BJ (cell line): ENCODE measurements around the gene RPS8. TPM values are rescaled to one million over a fixed set of nuclear protein-coding genes. Genes with fewer than 3 reads are reported as not detected.

ENCODE experiments used
- CTCF ChIA-PET: fragments of 350-600 bp; formaldehyde crosslinking; extraction: SDS; loops from one replicate; lab custom pipeline; 2021; ENCODE audit warnings: antibody characterized with exemption, inconsistent platforms; lab: Yijun Ruan, JAX
- POLR2A ChIA-PET: fragments of 300-600 bp; sonication (Branson Sonifier 250); formaldehyde crosslinking; extraction: SDS; loops from one replicate; lab custom pipeline; 2021; ENCODE audit warnings: antibody characterized with exemption; lab: Charles Lee
- DNase-seq: peaks from one replicate; pipeline ENCODE4 v3.0.0-alpha.2; 2011; ENCODE audit warnings: low read depth
- H3K27me3 ChIP-seq: 2 replicates; pipeline ENCODE4 v1.6.0; 2011; ENCODE audit warnings: low read length; ENCODE audit not compliant: control insufficient read depth, insufficient read depth
- H3K36me3 ChIP-seq: 2 replicates; pipeline ENCODE4 v1.5.1; 2011; ENCODE audit warnings: low read length; ENCODE audit not compliant: control insufficient read depth, insufficient read depth
- H3K4me3 ChIP-seq: 2 replicates; pipeline ENCODE4 v1.5.1; 2011; ENCODE audit warnings: low read depth, mild to moderate bottlenecking, control low read depth, low read length
- CTCF ChIP-seq: IDR thresholded peaks from 2 replicates; pipeline ENCODE4 v1.5.1; 2011; ENCODE audit warnings: low read depth, mild to moderate bottlenecking, control low read depth, inconsistent platforms, low read length, moderate library complexity; ENCODE audit not compliant: insufficient read depth
- polyA plus RNA-seq: library from polyadenylated mRNA; depleted of rRNA; stranded (reverse); fragments of >200 nt; gene quantifications from 2 replicates; pipeline ENCODE4 v1.2.3, GENCODE V29; 2011

RPS8 gene
- polyA plus RNA-seq, 1 experiment: 3,306 TPM

- POLR2A ChIA-PET: no interaction called here
- DNase-seq: no peak
- Histone ChIP-seq H3K36me3 (peaks cover 17% of the 10 kb centered on the region), H3K4me3 (no peak overlapping the region), H3K27me3 (no peaks in the 10 kb centered on the region)
- CTCF ChIA-PET: interaction anchor here (0.8 to 2.1 kb wide), 9 partner anchors 8 to 216 kb away, joined by 3 to 9 read pairs (median 5); partner anchors contain the start of genes BTBD19 and UROD
- TF ChIP-seq CTCF: no peak
These were observed 23.4 kb downstream of the RPS8 start for GRCh38 chr1:44798481-44799365.

- Histone ChIP-seq H3K36me3 (peaks cover 26% of the 10 kb centered on the region), H3K27me3 (no peaks in the 10 kb centered on the region), H3K4me3 (peak within 1 kb of the TSS; percentile 77)
- ChIA-PET POLR2A (interaction anchor here (0.5 to 1.5 kb wide), 9 partner anchors 9 to 477 kb away, joined by 3 to 12 read pairs (median 4); partner anchors contain the start of genes RPS8 and UROD), CTCF (interaction anchor here (0.7 to 1.9 kb wide), 20 partner anchors 9 to 319 kb away, joined by 3 to 15 read pairs (median 3); partner anchors contain the start of genes BEST4, BTBD19, RNU5D-1 and RPS8)
- DNase-seq: peak; percentile 85
- TF ChIP-seq CTCF: peak; percentile 99
These were observed 24.6 kb downstream of the RPS8 start, which contains the start of gene PLK3 for GRCh38 chr1:44799770-44800584. Gene PLK3 (plus strand): TSS chr1:44800377. CDS start chr1:44800464, 87 bp downstream.

- POLR2A ChIA-PET: no interaction called here
- CTCF ChIA-PET: interaction anchor here (1.9 kb wide), 1 partner anchor 11 kb away, joined by 14 read pairs; no protein-coding TSS in a partner anchor
- no peak for DNase-seq
These were observed 26.4 kb downstream of the RPS8 start for GRCh38 chr1:44801491-44802305.

More at GRCh38 chr1:44801491-44802305, 26.4 kb downstream of the RPS8 start:
- Histone ChIP-seq H3K36me3 (peaks cover 36% of the 10 kb centered on the region), H3K4me3 (peak overlapping the region; percentile 77), H3K27me3 (no peaks in the 10 kb centered on the region)
- no peak for TF ChIP-seq CTCF
